DOHH2 (cell line): ENCODE results near the gene TOMM34.

Source experiments
- H3F3A ChIP-seq: fragments of 200-600 bp; sonication (generic), shearing (Covaris generic); 2 replicates; pipeline ENCODE4 v1.6.0; 2016; ENCODE audit warnings: antibody characterized with exemption, mild to moderate bottlenecking; ENCODE audit not compliant: control insufficient read depth, insufficient read depth
- H3K27ac ChIP-seq: fragments of 200-600 bp; sonication (generic); 2 replicates; pipeline ENCODE4 v1.5.1; 2014; ENCODE audit warnings: low read depth, mild to moderate bottlenecking, low read length, moderate library complexity
- H3K27me3 ChIP-seq: fragments of 200-600 bp; sonication (generic); 2 replicates; pipeline ENCODE4 v1.6.1; 2014; ENCODE audit warnings: mild to moderate bottlenecking, low read length, mixed read lengths; ENCODE audit not compliant: control insufficient read depth
- H3K36me3 ChIP-seq: fragments of 200-600 bp; sonication (generic); 2 replicates; pipeline ENCODE4 v1.6.1; 2014; ENCODE audit warnings: mild to moderate bottlenecking, low read length, moderate library complexity, mixed read lengths; ENCODE audit not compliant: control insufficient read depth
- H3K4me1 ChIP-seq: fragments of 200-600 bp; sonication (generic); 2 replicates; pipeline ENCODE4 v1.6.1; 2014; ENCODE audit warnings: mild to moderate bottlenecking, low read length, mixed read lengths; ENCODE audit not compliant: control insufficient read depth
- H3K4me2 ChIP-seq: fragments of 200-600 bp; sonication (generic); 2 replicates; pipeline ENCODE4 v1.6.0; 2014; ENCODE audit warnings: mild to moderate bottlenecking, low read length, moderate library complexity
- H3K4me3 ChIP-seq: fragments of 200-600 bp; sonication (generic); 2 replicates; pipeline ENCODE4 v1.5.1; 2014; ENCODE audit warnings: mild to moderate bottlenecking, low read length, mixed read lengths
- H3K79me2 ChIP-seq: fragments of 200-600 bp; sonication (generic); 2 replicates; pipeline ENCODE4 v1.6.1; 2014; ENCODE audit warnings: mild to moderate bottlenecking, low read length, mixed read lengths; ENCODE audit not compliant: control insufficient read depth
- H3K9me2 ChIP-seq: fragments of 200-600 bp; sonication (generic); replicated peaks from 2 replicates; pipeline ENCODE4 v1.6.1; 2014; ENCODE audit warnings: mild to moderate bottlenecking, low read length, mixed read lengths; ENCODE audit not compliant: control insufficient read depth
- H3K9me3 ChIP-seq: fragments of 200-600 bp; sonication (generic); 2 replicates; pipeline ENCODE4 v1.6.1; 2014; ENCODE audit warnings: antibody characterized with exemption, low read length, mixed read lengths; ENCODE audit not compliant: control insufficient read depth, insufficient read depth
- H4K20me1 ChIP-seq: fragments of 200-600 bp; sonication (generic); 2 replicates; pipeline ENCODE4 v1.6.0; 2014; ENCODE audit warnings: low read depth, mild to moderate bottlenecking, antibody characterized with exemption, low read length, moderate library complexity; ENCODE audit not compliant: control insufficient read depth, insufficient read depth
- CTCF ChIP-seq: fragments of 200-600 bp; sonication (generic); IDR thresholded peaks from one replicate; pipeline ENCODE4 v1.5.1; 2014; ENCODE audit warnings: antibody characterized with exemption, mild to moderate bottlenecking, low read depth, low read length; ENCODE audit not compliant: poor library complexity, severe bottlenecking
- EZH2phosphoT487 ChIP-seq: fragments of 200-600 bp; sonication (generic); IDR thresholded peaks from 2 replicates; pipeline ENCODE4 v1.6.1; 2017; ENCODE audit warnings: borderline replicate concordance, mild to moderate bottlenecking, antibody characterized with exemption, low read length, moderate library complexity, mixed read lengths

TOMM34 gene

GRCh38 chr20:44928595-44928994, 31.6 kb downstream of the TOMM34 start:
- H4K20me1 ChIP-seq = no peaks in the 10 kb centered on the region
- no peaks in the 10 kb centered on the region for H3F3A ChIP-seq
- H3K9me2 ChIP-seq = no peaks in the 10 kb centered on the region
- no peak overlapping the region for H3K4me2 ChIP-seq
- H3K36me3 ChIP-seq = peaks cover 4% of the 10 kb centered on the region; the same call in 1 of the 2 replicates
- no peaks in the 10 kb centered on the region for H3K9me3 ChIP-seq
- H3K27ac ChIP-seq = no peak overlapping the region
- no peaks in the 10 kb centered on the region for H3K79me2 ChIP-seq
- no peak overlapping the region for H3K4me3 ChIP-seq
- TF ChIP-seq EZH2phosphoT487 (no peak), CTCF (no peak)
- H3K27me3 ChIP-seq = no peaks in the 10 kb centered on the region
- H3K4me1 ChIP-seq = no peaks in the 10 kb centered on the region

GRCh38 chr20:44924541-44924940, 35.7 kb downstream of the TOMM34 start:
- peaks cover 4% of the 10 kb centered on the region; the same call in 1 of the 2 replicates for H3K36me3 ChIP-seq
- H3K4me2 ChIP-seq = no peak overlapping the region
- TF ChIP-seq CTCF (no peak), EZH2phosphoT487 (no peak)

GRCh38 chr20:44921447-44921846, 38.8 kb downstream of the TOMM34 start:
- no peaks in the 10 kb centered on the region for H3K9me3 ChIP-seq
- TF ChIP-seq EZH2phosphoT487 (no peak), CTCF (no peak)
- no peak overlapping the region for H3K4me3 ChIP-seq
- no peak overlapping the region for H3K4me2 ChIP-seq
- no peaks in the 10 kb centered on the region for H3K79me2 ChIP-seq
- H3K27me3 ChIP-seq = no peaks in the 10 kb centered on the region
- H3F3A ChIP-seq = no peaks in the 10 kb centered on the region
- no peaks in the 10 kb centered on the region for H4K20me1 ChIP-seq
- no peak overlapping the region for H3K27ac ChIP-seq
- no peaks in the 10 kb centered on the region for H3K4me1 ChIP-seq
- no peaks in the 10 kb centered on the region for H3K9me2 ChIP-seq
- peaks cover 4% of the 10 kb centered on the region; the same call in 1 of the 2 replicates for H3K36me3 ChIP-seq

More at GRCh38 chr20:44924541-44924940, 35.7 kb downstream of the TOMM34 start:
- Histone ChIP-seq H3F3A (no peaks in the 10 kb centered on the region), H3K27me3 (no peaks in the 10 kb centered on the region), H3K9me2 (no peaks in the 10 kb centered on the region), H3K4me1 (no peaks in the 10 kb centered on the region), H3K4me3 (no peak overlapping the region), H3K27ac (no peak overlapping the region), H4K20me1 (no peaks in the 10 kb centered on the region), H3K9me3 (no peaks in the 10 kb centered on the region), H3K79me2 (no peaks in the 10 kb centered on the region)

- no peak for TF ChIP-seq CTCF
- no peak for TF ChIP-seq EZH2phosphoT487
- Histone ChIP-seq H3K27ac (no peak overlapping the region), H4K20me1 (no peaks in the 10 kb centered on the region), H3K79me2 (no peaks in the 10 kb centered on the region), H3K9me3 (no peaks in the 10 kb centered on the region), H3K9me2 (no peaks in the 10 kb centered on the region), H3K27me3 (no peaks in the 10 kb centered on the region), H3K4me2 (no peak overlapping the region), H3K4me3 (no peak overlapping the region), H3K36me3 (peaks cover 4% of the 10 kb centered on the region; the same call in 1 of the 2 replicates), H3K4me1 (no peaks in the 10 kb centered on the region), H3F3A (no peaks in the 10 kb centered on the region)
Observed at GRCh38 chr20:44918761-44919160, 41.4 kb downstream of the TOMM34 start.
